HEK293T (cell line): ENCODE data around the gene SPTBN5.

ENCODE experiments used
- BHLHE40 ChIP-seq: fragments of 450-650 bp; IDR thresholded peaks from 2 replicates; pipeline ENCODE4 v1.6.1; 2016; ENCODE audit warnings: mild to moderate bottlenecking, moderate library complexity, borderline replicate concordance
- ELF4 ChIP-seq: fragments of 450-650 bp; IDR thresholded peaks from 2 replicates; pipeline ENCODE4 v1.6.1; 2017; ENCODE audit warnings: antibody characterized with exemption
- FOXA1 ChIP-seq: fragments of 450-650 bp; IDR thresholded peaks from 2 replicates; pipeline ENCODE4 v1.6.1; 2016; ENCODE audit warnings: mild to moderate bottlenecking
- FOXK2 ChIP-seq: fragments of 450-650 bp; IDR thresholded peaks from 2 replicates; pipeline ENCODE4 v1.6.1; 2016; ENCODE audit warnings: mild to moderate bottlenecking
- FOXM1 ChIP-seq: fragments of 450-650 bp; IDR thresholded peaks from 2 replicates; pipeline ENCODE4 v1.6.1; 2017; ENCODE audit warnings: mild to moderate bottlenecking, borderline replicate concordance
- L3MBTL2 ChIP-seq: fragments of 450-650 bp; conservative IDR thresholded peaks from 2 replicates; pipeline ENCODE4 v1.6.1; 2016; ENCODE audit warnings: mild to moderate bottlenecking
- LEF1 ChIP-seq: fragments of 450-650 bp; IDR thresholded peaks from 2 replicates; pipeline ENCODE4 v1.6.1; 2017; ENCODE audit warnings: mild to moderate bottlenecking, borderline replicate concordance
- PKNOX1 ChIP-seq: fragments of 450-650 bp; IDR thresholded peaks from 2 replicates; pipeline ENCODE4 v1.6.1; 2016
- SP1 ChIP-seq: fragments of 450-650 bp; IDR thresholded peaks from 2 replicates; pipeline ENCODE4 v1.6.1; 2017
- SUZ12 ChIP-seq: fragments of 450-650 bp; IDR thresholded peaks from 2 replicates; pipeline ENCODE4 v1.6.1; 2016; ENCODE audit warnings: mild to moderate bottlenecking
- TARDBP ChIP-seq: fragments of 450-650 bp; IDR thresholded peaks from 2 replicates; pipeline ENCODE4 v1.6.1; 2016

DNA sequence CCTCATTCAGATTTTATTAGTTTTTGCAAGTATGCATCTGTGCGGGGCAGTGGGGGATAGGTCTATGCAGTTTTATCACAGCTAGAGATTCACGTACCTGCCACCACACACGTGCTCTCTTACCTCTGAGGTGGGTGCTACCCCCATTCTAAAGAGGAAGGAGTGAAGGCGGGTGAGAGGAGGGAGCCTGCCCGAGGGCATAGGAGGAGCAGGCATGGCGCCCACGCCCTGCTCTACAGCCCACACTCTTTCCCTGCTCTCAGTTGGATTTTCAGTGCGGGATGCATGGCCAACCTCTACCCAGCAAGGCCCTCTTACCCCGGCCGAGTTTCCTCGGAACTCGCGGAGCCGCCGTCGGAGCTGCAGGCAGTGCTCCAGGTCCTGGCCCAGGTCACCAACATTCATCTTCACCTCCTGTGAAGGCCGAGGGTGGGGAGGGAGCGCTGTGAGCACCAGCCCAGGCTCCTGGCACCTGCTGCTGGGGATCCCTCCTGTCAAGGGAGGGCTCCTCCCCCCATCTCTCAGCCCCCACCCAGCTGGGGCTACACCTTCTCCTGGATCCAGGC, 28.3 kb downstream of the SPTBN5 start:
- TF ChIP-seq BHLHE40, result no peak
- no peak for TF ChIP-seq FOXK2
- TF ChIP-seq SUZ12, result no peak
- TF ChIP-seq FOXA1, result no peak
- no peak for TF ChIP-seq ELF4
- no peak for TF ChIP-seq SP1
- TF ChIP-seq PKNOX1, result no peak
- TF ChIP-seq L3MBTL2, result no peak
- TF ChIP-seq TARDBP, result no peak
- no peak for TF ChIP-seq LEF1
- no peak for TF ChIP-seq FOXM1
